Loucy (cell line): ENCODE data around the gene CACNB1.
A peak's percentile ranks its signal among the peaks of the same experiment; 100 is the strongest.

Experiments used
- H2AFZ ChIP-seq: fragments of 200-600 bp; sonication (generic); 2 replicates; pipeline ENCODE4 v1.6.0; 2016; ENCODE audit warnings: antibody characterized with exemption, mild to moderate bottlenecking, low read length, moderate library complexity
- H3F3A ChIP-seq: fragments of 200-600 bp; 2 replicates; pipeline ENCODE4 v1.6.0; 2016; ENCODE audit warnings: antibody characterized with exemption, low read depth, mild to moderate bottlenecking
- H3K27me3 ChIP-seq: fragments of 200-600 bp; sonication (generic); 2 replicates; pipeline ENCODE4 v1.6.1; 2014; ENCODE audit warnings: low read length, mild to moderate bottlenecking; ENCODE audit not compliant: insufficient read depth, poor library complexity, severe bottlenecking
- H3K36me3 ChIP-seq: fragments of 200-600 bp; sonication (generic); 2 replicates; pipeline ENCODE4 v1.6.1; 2016; ENCODE audit warnings: low read length; ENCODE audit not compliant: insufficient read depth
- H3K4me1 ChIP-seq: fragments of 200-600 bp; sonication (generic); 2 replicates; pipeline ENCODE4 v1.5.1; 2014; ENCODE audit warnings: low read length, mild to moderate bottlenecking; ENCODE audit not compliant: insufficient read depth, poor library complexity, severe bottlenecking
- H3K4me2 ChIP-seq: fragments of 200-600 bp; sonication (generic); 2 replicates; pipeline ENCODE4 v1.6.0; 2014; ENCODE audit warnings: antibody characterized with exemption, low read length, low read depth, mild to moderate bottlenecking; ENCODE audit not compliant: poor library complexity, severe bottlenecking
- H3K4me3 ChIP-seq: fragments of 200-600 bp; sonication (generic); 2 replicates; pipeline ENCODE4 v1.5.1; 2014; ENCODE audit warnings: low read length, mild to moderate bottlenecking, mixed read lengths; ENCODE audit not compliant: poor library complexity, severe bottlenecking
- H3K79me2 ChIP-seq: fragments of 200-600 bp; sonication (generic); 2 replicates; pipeline ENCODE4 v1.6.1; 2014; ENCODE audit warnings: low read length; ENCODE audit not compliant: insufficient read depth
- H3K9ac ChIP-seq: fragments of 200-600 bp; sonication (generic); 2 replicates; pipeline ENCODE4 v1.6.0; 2014; ENCODE audit warnings: mild to moderate bottlenecking, low read depth, low read length, moderate library complexity; ENCODE audit not compliant: poor library complexity, severe bottlenecking
- H3K9me2 ChIP-seq: fragments of 200-600 bp; sonication (generic); replicated peaks from 2 replicates; pipeline ENCODE4 v1.6.1; 2016; ENCODE audit warnings: low read depth, low read length, mixed read lengths
- H3K9me3 ChIP-seq: fragments of 200-600 bp; sonication (generic); 2 replicates; pipeline ENCODE4 v1.6.1; 2014; ENCODE audit warnings: mild to moderate bottlenecking, antibody characterized with exemption, low read length, low read depth; ENCODE audit not compliant: insufficient read depth
- H4K20me1 ChIP-seq: fragments of 200-600 bp; sonication (generic); 2 replicates; pipeline ENCODE4 v1.6.0; 2014; ENCODE audit warnings: antibody characterized with exemption, low read length, mild to moderate bottlenecking; ENCODE audit not compliant: insufficient read depth, poor library complexity, severe bottlenecking
- EZH2phosphoT487 ChIP-seq: fragments of 200-600 bp; IDR thresholded peaks from 2 replicates; pipeline ENCODE4 v1.6.1; 2018; ENCODE audit warnings: antibody characterized with exemption, mild to moderate bottlenecking, moderate library complexity, borderline replicate concordance
- TF ChIP-seq, protein P1 (sequence below): fragments of 200-600 bp; sonication (generic); conservative IDR thresholded peaks from 2 replicates; pipeline ENCODE4 v1.5.1; 2014; ENCODE audit warnings: mild to moderate bottlenecking, antibody characterized with exemption, low read length

CACNB1 gene

DNA sequence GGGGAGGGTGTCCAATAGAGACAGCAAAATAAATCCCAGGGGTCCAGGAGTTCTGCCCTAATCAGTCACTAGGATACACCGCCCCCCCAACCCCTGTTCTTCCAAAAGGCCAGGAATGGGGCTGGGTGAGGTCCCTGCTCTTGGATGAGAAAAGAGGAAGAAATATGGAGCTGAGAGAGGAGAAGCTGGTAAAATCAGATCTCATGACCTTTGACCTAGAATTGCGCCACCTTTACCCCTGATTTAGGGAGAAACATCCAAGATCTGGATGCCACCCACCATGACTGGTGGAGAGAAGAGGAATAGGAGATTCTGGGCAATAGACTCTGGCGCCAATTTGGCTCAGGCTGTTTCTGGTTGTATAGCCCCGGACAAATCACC lies 707 bp upstream of the CACNB1 start:
- H3K9ac ChIP-seq, result peak overlapping the region; percentile 96
- peaks cover 62% of the 10 kb centered on the region for H4K20me1 ChIP-seq
- H3K9me2 ChIP-seq, result no peaks in the 10 kb centered on the region
- H3K79me2 ChIP-seq, result peaks cover 70% of the 10 kb centered on the region
- H3K4me1 ChIP-seq, result peaks cover 67% of the 10 kb centered on the region
- peaks cover 4% of the 10 kb centered on the region for H3K27me3 ChIP-seq
- H3F3A ChIP-seq, result peaks cover 3% of the 10 kb centered on the region; the same call in 1 of the 2 replicates
- peak overlapping the region; percentile 97 for H3K4me2 ChIP-seq
- no peaks in the 10 kb centered on the region for H3K9me3 ChIP-seq
- H3K36me3 ChIP-seq, result peaks cover 20% of the 10 kb centered on the region
- H3K4me3 ChIP-seq, result peak overlapping the region; percentile 95
- peak overlapping the region; percentile 75 for H2AFZ ChIP-seq
- TF ChIP-seq, protein P1, sequence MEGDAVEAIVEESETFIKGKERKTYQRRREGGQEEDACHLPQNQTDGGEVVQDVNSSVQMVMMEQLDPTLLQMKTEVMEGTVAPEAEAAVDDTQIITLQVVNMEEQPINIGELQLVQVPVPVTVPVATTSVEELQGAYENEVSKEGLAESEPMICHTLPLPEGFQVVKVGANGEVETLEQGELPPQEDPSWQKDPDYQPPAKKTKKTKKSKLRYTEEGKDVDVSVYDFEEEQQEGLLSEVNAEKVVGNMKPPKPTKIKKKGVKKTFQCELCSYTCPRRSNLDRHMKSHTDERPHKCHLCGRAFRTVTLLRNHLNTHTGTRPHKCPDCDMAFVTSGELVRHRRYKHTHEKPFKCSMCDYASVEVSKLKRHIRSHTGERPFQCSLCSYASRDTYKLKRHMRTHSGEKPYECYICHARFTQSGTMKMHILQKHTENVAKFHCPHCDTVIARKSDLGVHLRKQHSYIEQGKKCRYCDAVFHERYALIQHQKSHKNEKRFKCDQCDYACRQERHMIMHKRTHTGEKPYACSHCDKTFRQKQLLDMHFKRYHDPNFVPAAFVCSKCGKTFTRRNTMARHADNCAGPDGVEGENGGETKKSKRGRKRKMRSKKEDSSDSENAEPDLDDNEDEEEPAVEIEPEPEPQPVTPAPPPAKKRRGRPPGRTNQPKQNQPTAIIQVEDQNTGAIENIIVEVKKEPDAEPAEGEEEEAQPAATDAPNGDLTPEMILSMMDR, result no peak
- no peak for TF ChIP-seq EZH2phosphoT487

DNA sequence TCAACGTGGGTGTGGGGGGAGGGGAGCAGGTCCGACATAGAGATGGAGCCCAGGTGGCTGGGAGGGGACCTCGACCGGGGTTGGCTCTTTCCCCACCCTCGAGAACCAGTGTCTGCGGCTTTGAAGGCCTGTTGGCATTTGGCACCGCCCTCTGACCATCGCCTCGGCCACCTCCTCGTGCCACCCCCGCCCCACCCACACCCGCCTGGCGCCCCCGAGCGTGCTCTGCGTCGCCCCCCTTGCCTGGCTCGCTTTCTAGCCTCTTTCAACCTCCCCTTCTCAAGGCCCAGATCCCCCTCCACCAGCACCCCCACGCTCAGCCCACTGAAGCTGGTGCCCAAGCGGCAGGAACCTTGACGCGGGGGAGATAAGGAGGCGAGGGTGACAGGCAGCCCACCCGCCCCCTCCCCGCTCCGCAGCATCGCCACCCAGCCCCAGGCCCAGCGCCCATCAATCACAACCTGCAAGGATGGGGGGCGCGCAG lies 619 bp downstream of the CACNB1 start:
- Histone ChIP-seq H3K27me3 (peaks cover 4% of the 10 kb centered on the region), H3F3A (peaks cover 3% of the 10 kb centered on the region; the same call in 1 of the 2 replicates), H3K4me2 (peak overlapping the region; percentile 97), H3K79me2 (peaks cover 72% of the 10 kb centered on the region), H2AFZ (peak overlapping the region; percentile 69), H4K20me1 (peaks cover 58% of the 10 kb centered on the region), H3K9me3 (no peaks in the 10 kb centered on the region), H3K9me2 (no peaks in the 10 kb centered on the region), H3K4me1 (peaks cover 59% of the 10 kb centered on the region), H3K9ac (peak overlapping the region; percentile 96), H3K4me3 (peak overlapping the region; percentile 95), H3K36me3 (peaks cover 22% of the 10 kb centered on the region; the same call in 1 of the 2 replicates)
- TF ChIP-seq EZH2phosphoT487, result no peak
- TF ChIP-seq, protein P1, result no peak

DNA sequence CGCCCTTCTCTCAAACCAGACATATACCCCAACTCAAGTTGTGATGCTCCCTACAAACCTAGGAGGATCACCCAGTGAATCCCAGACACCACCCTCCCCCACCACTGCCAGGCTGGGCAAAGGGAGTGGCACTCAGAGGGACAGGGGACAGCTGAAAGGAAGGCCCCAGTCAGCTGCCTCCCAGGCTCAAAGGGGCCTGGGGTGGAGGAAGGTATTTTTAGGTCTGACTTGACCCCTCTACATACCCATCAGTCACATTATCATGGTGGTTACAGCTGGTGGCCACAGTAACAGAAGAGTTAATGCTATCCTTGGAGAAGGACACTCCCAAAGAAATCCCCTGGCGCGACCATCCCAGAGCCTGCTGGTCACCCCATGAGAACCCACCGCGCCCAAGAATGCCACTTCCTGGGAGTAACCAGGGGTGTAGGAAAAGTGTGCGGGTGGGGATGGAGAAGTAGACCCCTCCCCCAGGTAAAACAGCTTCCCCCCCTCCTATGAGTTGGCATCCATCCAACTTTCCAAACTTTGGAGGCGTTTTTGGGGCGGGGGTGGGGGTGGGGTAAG lies 1.1 kb downstream of the CACNB1 start:
- Histone ChIP-seq H3K79me2 (peaks cover 67% of the 10 kb centered on the region), H3K4me3 (peak overlapping the region; percentile 95), H3K9me2 (no peaks in the 10 kb centered on the region), H3K27me3 (peaks cover 4% of the 10 kb centered on the region), H3F3A (peaks cover 3% of the 10 kb centered on the region; the same call in 1 of the 2 replicates), H2AFZ (no peak overlapping the region), H3K9me3 (no peaks in the 10 kb centered on the region), H3K36me3 (peaks cover 24% of the 10 kb centered on the region; the same call in 1 of the 2 replicates), H3K4me1 (peaks cover 55% of the 10 kb centered on the region), H3K4me2 (peak overlapping the region; percentile 97), H3K9ac (peak overlapping the region; percentile 96), H4K20me1 (peaks cover 53% of the 10 kb centered on the region)
- TF ChIP-seq, protein P1, result no peak
- no peak for TF ChIP-seq EZH2phosphoT487
